ENCODE results near the gene GSTT4. TPM values are rescaled to one million over a fixed set of nuclear protein-coding genes. Genes with fewer than 3 reads are reported as not detected.

GSTT4 gene
- polyA plus RNA-seq, 4 donors, result not detected

- H3K4me3 ChIP-seq (ENCODE audit: low read depth in 1 of 3, low read length in 3 of 3), result no peak overlapping the region
- H3K4me1 ChIP-seq (ENCODE audit: control insufficient read depth in 3 of 3, insufficient read depth in 2 of 3, low read depth in 1 of 3, low read length in 2 of 3), result peaks cover 0 to 2% (median 0%) of the 10 kb centered on the region in 3 donors
- no peaks in the 10 kb centered on the region for H3K9me3 ChIP-seq (ENCODE audit: control insufficient read depth in 2 of 2, insufficient read depth in 1 of 2, low read depth in 1 of 2, low read length in 1 of 2)
- no peaks in the 10 kb centered on the region for H3K27me3 ChIP-seq (ENCODE audit: control insufficient read depth in 3 of 3, insufficient read depth in 3 of 3, low read length in 3 of 3)
- H3K36me3 ChIP-seq (ENCODE audit: control insufficient read depth in 3 of 3, insufficient read depth in 2 of 3, low read depth in 1 of 3, low read length in 3 of 3), result peaks cover 0 to 11% (median 0%) of the 10 kb centered on the region in 3 donors
- H3K27ac ChIP-seq (ENCODE audit: low read depth in 1 of 3, low read length in 2 of 3), result no peak overlapping the region
- FAIRE-seq (no peak), DNase-seq (no peak)
These were observed 18.0 kb upstream of the GSTT4 start for GRCh38 chr22:24023204-24023789.

DNA sequence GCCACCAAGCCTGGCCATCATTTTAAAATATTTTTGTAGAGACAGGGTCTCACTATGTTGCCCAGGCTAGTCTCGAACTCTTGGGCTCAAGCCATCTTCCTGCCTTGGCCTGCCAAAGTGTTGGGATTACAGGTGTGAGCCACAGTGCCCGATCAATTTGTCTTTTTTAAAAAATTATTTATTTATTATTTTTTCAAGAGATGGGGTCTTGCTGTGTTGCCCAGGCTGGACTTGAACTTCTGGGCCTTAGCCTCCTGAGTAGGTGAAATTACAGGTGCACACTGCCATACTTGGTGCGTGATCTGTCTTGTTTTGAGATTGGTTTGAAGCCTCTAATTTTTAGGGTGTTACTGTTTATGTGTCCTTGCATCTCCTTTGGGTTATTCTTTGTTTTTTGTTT, 16.1 kb upstream of the GSTT4 start:
- H3K27me3 ChIP-seq (ENCODE audit: control insufficient read depth in 3 of 3, insufficient read depth in 3 of 3, low read length in 3 of 3), result no peaks in the 10 kb centered on the region
- 95 to 99% (median 97%) methylated on average over 3 of the region's 3 CpGs for WGBS, 3 donors
- H3K4me1 ChIP-seq (ENCODE audit: control insufficient read depth in 3 of 3, insufficient read depth in 2 of 3, low read depth in 1 of 3, low read length in 2 of 3), result peaks cover 0 to 2% (median 0%) of the 10 kb centered on the region in 3 donors
- H3K4me3 ChIP-seq (ENCODE audit: low read depth in 1 of 3, low read length in 3 of 3), result no peak overlapping the region
- no peak for FAIRE-seq
- H3K36me3 ChIP-seq (ENCODE audit: control insufficient read depth in 3 of 3, insufficient read depth in 2 of 3, low read depth in 1 of 3, low read length in 3 of 3), result peaks cover 0 to 15% (median 0%) of the 10 kb centered on the region in 3 donors
- no peak overlapping the region for H3K27ac ChIP-seq (ENCODE audit: low read depth in 1 of 3, low read length in 2 of 3)
- no peak for DNase-seq
- no peaks in the 10 kb centered on the region for H3K9me3 ChIP-seq (ENCODE audit: control insufficient read depth in 2 of 2, insufficient read depth in 1 of 2, low read depth in 1 of 2, low read length in 1 of 2)

DNA sequence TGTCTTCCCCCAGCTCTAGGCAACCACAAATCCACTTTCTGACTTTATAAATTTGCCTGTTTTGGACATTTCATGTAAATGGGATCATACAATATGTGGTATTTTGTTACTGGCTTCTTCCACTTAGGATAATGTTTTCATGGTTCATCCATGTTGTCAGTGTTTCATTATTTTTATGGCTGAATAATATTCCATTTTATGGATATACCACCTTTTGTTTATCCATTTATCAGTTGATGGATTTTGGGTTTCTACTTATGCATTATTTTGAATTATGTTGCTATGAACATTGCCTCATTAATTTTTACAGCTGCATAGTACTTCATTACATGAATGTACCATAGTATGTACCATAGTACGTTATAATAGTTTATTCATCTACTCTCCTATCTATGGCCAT, 10.9 kb upstream of the GSTT4 start:
- Histone ChIP-seq H3K27me3 (ENCODE audit: control insufficient read depth in 3 of 3, insufficient read depth in 3 of 3, low read length in 3 of 3) (no peaks in the 10 kb centered on the region), H3K4me1 (ENCODE audit: control insufficient read depth in 3 of 3, insufficient read depth in 2 of 3, low read depth in 1 of 3, low read length in 2 of 3) (peaks cover 0 to 5% (median 0%) of the 10 kb centered on the region in 3 donors), H3K36me3 (ENCODE audit: control insufficient read depth in 3 of 3, insufficient read depth in 2 of 3, low read depth in 1 of 3, low read length in 3 of 3) (peaks cover 0 to 5% (median 0%) of the 10 kb centered on the region in 3 donors), H3K27ac (ENCODE audit: low read depth in 1 of 3, low read length in 2 of 3) (no peak overlapping the region), H3K9me3 (ENCODE audit: control insufficient read depth in 2 of 2, insufficient read depth in 1 of 2, low read depth in 1 of 2, low read length in 1 of 2) (no peaks in the 10 kb centered on the region), H3K4me3 (ENCODE audit: low read depth in 1 of 3, low read length in 3 of 3) (no peak overlapping the region)
- FAIRE-seq (no peak), DNase-seq (no peak)
- WGBS, 3 donors, result 89 to 98% (median 98%) methylated on average over 1 of the region's 1 CpG

GRCh38 chr22:24011735-24012068, 6.4 kb upstream of the GSTT4 start:
- Histone ChIP-seq H3K9me3 (ENCODE audit: control insufficient read depth in 2 of 2, insufficient read depth in 1 of 2, low read depth in 1 of 2, low read length in 1 of 2) (peaks cover 0 to 2% of the 10 kb centered on the region in 2 donors), H3K27ac (ENCODE audit: low read depth in 1 of 3, low read length in 2 of 3) (peak overlapping the region; percentile 80 to 90 (median 86)), H3K4me3 (ENCODE audit: low read depth in 1 of 3, low read length in 3 of 3) (peak overlapping the region; percentile 66 to 96 (median 96)), H3K36me3 (ENCODE audit: control insufficient read depth in 3 of 3, insufficient read depth in 2 of 3, low read depth in 1 of 3, low read length in 3 of 3) (no peaks in the 10 kb centered on the region), H3K4me1 (ENCODE audit: control insufficient read depth in 3 of 3, insufficient read depth in 2 of 3, low read depth in 1 of 3, low read length in 2 of 3) (peaks cover 0 to 26% (median 2%) of the 10 kb centered on the region in 3 donors), H3K27me3 (ENCODE audit: control insufficient read depth in 3 of 3, insufficient read depth in 3 of 3, low read length in 3 of 3) (no peaks in the 10 kb centered on the region)
- DNase-seq, result peak in 1 of 2 donors; percentile 52
- WGBS, 3 donors, result 0 to 1% (median 0%) methylated on average over 10 of the region's 10 CpGs
- no peak for FAIRE-seq

- Histone ChIP-seq H3K4me3 (ENCODE audit: low read depth in 1 of 3, low read length in 3 of 3) (no peak overlapping the region), H3K36me3 (ENCODE audit: control insufficient read depth in 3 of 3, insufficient read depth in 2 of 3, low read depth in 1 of 3, low read length in 3 of 3) (no peaks in the 10 kb centered on the region), H3K27me3 (ENCODE audit: control insufficient read depth in 3 of 3, insufficient read depth in 3 of 3, low read length in 3 of 3) (no peaks in the 10 kb centered on the region), H3K4me1 (ENCODE audit: control insufficient read depth in 3 of 3, insufficient read depth in 2 of 3, low read depth in 1 of 3, low read length in 2 of 3) (peaks cover 0 to 26% (median 2%) of the 10 kb centered on the region in 3 donors), H3K27ac (ENCODE audit: low read depth in 1 of 3, low read length in 2 of 3) (no peak overlapping the region), H3K9me3 (ENCODE audit: control insufficient read depth in 2 of 2, insufficient read depth in 1 of 2, low read depth in 1 of 2, low read length in 1 of 2) (peaks cover 0 to 2% of the 10 kb centered on the region in 2 donors)
- DNase-seq, result no peak
- FAIRE-seq, result no peak
- 93 to 96% (median 94%) methylated on average over 2 of the region's 2 CpGs for WGBS, 3 donors
These were observed 4.8 kb upstream of the GSTT4 start for GRCh38 chr22:24010018-24010391.

DNA sequence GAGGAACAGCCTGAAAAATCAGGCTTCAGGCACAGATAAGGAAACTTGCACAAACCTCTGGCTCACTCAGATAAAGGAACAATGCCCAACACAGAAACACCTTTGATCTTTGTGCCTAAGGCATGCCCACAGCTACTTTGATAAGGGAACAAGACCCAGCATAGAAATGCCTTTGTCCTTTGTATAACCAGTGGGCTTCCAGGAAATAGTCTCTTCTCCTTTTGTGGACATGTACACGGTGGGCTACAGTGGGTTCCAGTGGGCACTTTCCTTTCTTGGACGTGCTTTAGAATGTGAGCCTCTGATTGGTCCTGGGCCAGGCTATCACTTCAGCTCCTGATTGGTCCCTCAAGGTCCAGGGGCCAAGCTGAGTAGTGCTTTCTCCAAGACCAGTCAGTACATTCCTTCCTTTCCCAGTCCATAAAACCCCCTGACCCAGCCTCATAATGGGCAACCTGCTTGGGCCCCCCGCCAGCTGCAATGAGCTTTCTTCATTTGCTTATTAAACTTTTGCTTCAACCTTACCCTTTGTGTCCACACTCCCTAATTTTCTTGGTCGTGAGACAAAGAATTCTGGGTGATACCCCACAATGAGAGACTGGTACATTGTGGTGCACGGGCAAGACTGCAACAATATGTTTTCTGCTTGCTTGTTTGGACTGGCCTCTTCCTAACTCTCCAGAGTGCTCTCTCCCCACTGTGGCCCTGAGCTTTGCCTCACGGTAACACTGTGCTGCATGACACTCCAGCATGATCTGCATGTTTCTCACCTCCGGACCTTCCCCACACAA, 4.2 kb upstream of the GSTT4 start:
- FAIRE-seq, result no peak
- Histone ChIP-seq H3K27me3 (ENCODE audit: control insufficient read depth in 3 of 3, insufficient read depth in 3 of 3, low read length in 3 of 3) (no peaks in the 10 kb centered on the region), H3K4me3 (ENCODE audit: low read depth in 1 of 3, low read length in 3 of 3) (no peak overlapping the region), H3K4me1 (ENCODE audit: control insufficient read depth in 3 of 3, insufficient read depth in 2 of 3, low read depth in 1 of 3, low read length in 2 of 3) (peaks cover 0 to 26% (median 2%) of the 10 kb centered on the region in 3 donors), H3K9me3 (ENCODE audit: control insufficient read depth in 2 of 2, insufficient read depth in 1 of 2, low read depth in 1 of 2, low read length in 1 of 2) (peaks cover 0 to 2% of the 10 kb centered on the region in 2 donors), H3K36me3 (ENCODE audit: control insufficient read depth in 3 of 3, insufficient read depth in 2 of 3, low read depth in 1 of 3, low read length in 3 of 3) (no peaks in the 10 kb centered on the region), H3K27ac (ENCODE audit: low read depth in 1 of 3, low read length in 2 of 3) (peak overlapping the region in 1 of 3 donors; percentile 42)
- peak in 1 of 2 donors; percentile 76 for DNase-seq
- WGBS, 3 donors, result 73 to 86% (median 74%) methylated on average over 7 of the region's 7 CpGs

DNA sequence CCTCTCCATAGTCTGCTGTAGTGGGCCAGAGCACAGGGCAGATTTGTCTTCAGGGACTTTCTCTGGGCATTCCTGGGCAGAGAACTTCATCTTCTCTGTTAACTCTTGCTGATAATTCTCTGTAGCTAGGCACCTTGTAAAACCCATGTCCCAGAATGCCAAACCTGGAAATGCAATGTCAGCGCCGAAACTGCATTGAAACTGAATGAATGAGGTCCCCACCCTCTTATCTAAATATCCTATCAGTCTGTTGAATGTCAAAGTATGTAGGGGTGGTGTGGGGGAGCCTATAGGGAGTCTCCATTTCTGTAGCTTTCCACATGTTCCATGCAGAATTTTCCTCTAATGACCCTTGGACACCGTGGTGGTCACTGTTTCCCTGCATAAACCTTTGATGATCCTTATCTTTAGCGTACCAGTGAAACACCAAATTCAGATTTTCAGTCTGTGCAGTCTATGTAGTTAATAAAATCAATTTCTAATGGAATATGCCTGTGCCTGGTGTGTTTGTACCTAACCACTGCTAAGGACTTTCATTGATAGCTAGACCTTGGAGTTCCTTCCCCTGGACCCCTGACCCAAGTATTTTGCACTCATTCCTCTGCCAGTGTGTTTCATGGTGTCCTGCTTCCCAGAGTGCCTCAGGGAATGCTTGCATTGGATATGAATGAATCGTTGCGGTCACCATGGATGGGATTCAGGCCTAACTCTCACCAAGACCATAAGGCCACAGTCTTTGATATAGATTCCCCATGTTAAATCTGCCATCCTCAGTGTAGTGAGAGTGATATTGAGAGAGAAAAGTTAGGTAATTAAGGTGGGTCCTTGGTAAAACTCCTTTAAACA, 3.4 kb upstream of the GSTT4 start:
- WGBS, 3 donors, result 61 to 74% (median 70%) methylated on average over 6 of the region's 6 CpGs
- Histone ChIP-seq H3K9me3 (ENCODE audit: control insufficient read depth in 2 of 2, insufficient read depth in 1 of 2, low read depth in 1 of 2, low read length in 1 of 2) (peaks cover 0 to 2% of the 10 kb centered on the region in 2 donors), H3K27ac (ENCODE audit: low read depth in 1 of 3, low read length in 2 of 3) (peak overlapping the region in 1 of 3 donors; percentile 10), H3K4me3 (ENCODE audit: low read depth in 1 of 3, low read length in 3 of 3) (no peak overlapping the region), H3K4me1 (ENCODE audit: control insufficient read depth in 3 of 3, insufficient read depth in 2 of 3, low read depth in 1 of 3, low read length in 2 of 3) (peaks cover 0 to 26% (median 2%) of the 10 kb centered on the region in 3 donors), H3K36me3 (ENCODE audit: control insufficient read depth in 3 of 3, insufficient read depth in 2 of 3, low read depth in 1 of 3, low read length in 3 of 3) (no peaks in the 10 kb centered on the region), H3K27me3 (ENCODE audit: control insufficient read depth in 3 of 3, insufficient read depth in 3 of 3, low read length in 3 of 3) (no peaks in the 10 kb centered on the region)
- DNase-seq (no peak), FAIRE-seq (no peak)

DNA sequence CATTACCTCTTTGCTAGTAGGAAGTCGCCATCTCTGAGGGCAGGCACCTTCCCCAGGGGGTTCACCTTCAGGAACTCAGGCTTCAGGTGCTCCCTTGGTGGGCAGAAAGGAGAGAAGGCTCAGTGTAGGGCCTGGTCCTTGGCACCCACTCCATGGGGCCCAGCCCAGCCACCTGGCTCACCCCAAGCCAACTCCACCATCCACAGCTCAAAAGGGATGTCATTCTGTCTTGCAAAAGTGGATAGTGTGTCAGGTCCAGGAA, 2.7 kb upstream of the GSTT4 start:
- WGBS, 3 donors, result 73 to 100% (median 87%) methylated on average over 1 of the region's 1 CpG
- Histone ChIP-seq H3K27me3 (ENCODE audit: control insufficient read depth in 3 of 3, insufficient read depth in 3 of 3, low read length in 3 of 3) (no peaks in the 10 kb centered on the region), H3K4me3 (ENCODE audit: low read depth in 1 of 3, low read length in 3 of 3) (no peak overlapping the region), H3K9me3 (ENCODE audit: control insufficient read depth in 2 of 2, insufficient read depth in 1 of 2, low read depth in 1 of 2, low read length in 1 of 2) (peaks cover 0 to 2% of the 10 kb centered on the region in 2 donors), H3K36me3 (ENCODE audit: control insufficient read depth in 3 of 3, insufficient read depth in 2 of 3, low read depth in 1 of 3, low read length in 3 of 3) (no peaks in the 10 kb centered on the region), H3K27ac (ENCODE audit: low read depth in 1 of 3, low read length in 2 of 3) (no peak overlapping the region), H3K4me1 (ENCODE audit: control insufficient read depth in 3 of 3, insufficient read depth in 2 of 3, low read depth in 1 of 3, low read length in 2 of 3) (peaks cover 0 to 26% (median 2%) of the 10 kb centered on the region in 3 donors)
- DNase-seq, result no peak
- no peak for FAIRE-seq
